Heart left ventricle (tissue), 16 donors: ENCODE results near the gene CALR3. TPM values are rescaled to one million over a fixed set of nuclear protein-coding genes. Genes with fewer than 3 reads are reported as not detected.

ENCODE experiments used
- ATAC-seq, 4 donors: fragments of 200-7000 bp; cut with Tn5 transposase; one replicate each; pipeline ENCODE4 v1.9.1; 2020 to 2022; ENCODE audit warnings: moderate library complexity in 4 of 4, mild to moderate bottlenecking in 3 of 4, moderate number of reproducible peaks in 1 of 4
- DNase-seq, 5 donors: peaks; one replicate each; pipeline ENCODE4 v3.0.0-alpha.2; 2020
- H3K27ac ChIP-seq, 12 donors: fragments of 200-600 bp; sonication (generic) in 4 of 12; one replicate each; pipeline versions ENCODE4 v1.5.0 to v1.8.0; 2016 to 2022; ENCODE audit warnings: mild to moderate bottlenecking in 2 of 12
- H3K27me3 ChIP-seq, 9 donors: fragments of 200-600 bp; sonication (generic) in 2 of 9; one replicate each; pipeline versions ENCODE4 v1.5.1 to v1.8.0; 2016 to 2022; ENCODE audit warnings: mild to moderate bottlenecking in 3 of 9
- H3K36me3 ChIP-seq, 9 donors: fragments of 200-600 bp; sonication (generic) in 2 of 9; one replicate each; pipeline versions ENCODE4 v1.5.0 to v1.8.0; 2018 to 2022; ENCODE audit warnings: mild to moderate bottlenecking in 2 of 9
- H3K4me1 ChIP-seq, 12 donors: fragments of 200-600 bp; sonication (generic) in 4 of 12; one replicate each; pipeline versions ENCODE4 v1.5.0 to v1.8.0; 2016 to 2022; ENCODE audit warnings: mild to moderate bottlenecking in 3 of 12
- H3K4me3 ChIP-seq, 12 donors: fragments of 200-600 bp; sonication (generic) in 4 of 12; one replicate each; pipeline versions ENCODE4 v1.5.0 to v1.8.0; 2017 to 2022; ENCODE audit warnings: mild to moderate bottlenecking in 9 of 12, moderate library complexity in 4 of 12
- H3K9me3 ChIP-seq, 12 donors: fragments of 200-600 bp; sonication (generic) in 4 of 12; one replicate each; pipeline versions ENCODE4 v1.5.0 to v1.8.0; 2016 to 2022; ENCODE audit warnings: mild to moderate bottlenecking in 1 of 12
- CTCF ChIP-seq, 12 donors: fragments of 200-600 bp; sonication (generic) in 4 of 12; IDR thresholded peaks; one replicate each; pipeline versions ENCODE4 v1.5.0 to v1.8.0; 2018 to 2022; ENCODE audit warnings: antibody characterized with exemption in 12 of 12, mild to moderate bottlenecking in 5 of 12
- POLR2A ChIP-seq, 2 donors: fragments of 450-650 bp; IDR thresholded peaks; one replicate each; pipeline ENCODE4 v1.6.1; 2017; ENCODE audit warnings: antibody characterized with exemption in 2 of 2, mild to moderate bottlenecking in 2 of 2, moderate library complexity in 2 of 2
- WGBS, 4 donors: extraction: QIAGEN DNeasy Blood & Tissue Kit in 2 of 4; methylation state at CpG; one replicate each; pipeline versions ENCODE4 v1.1.5 to v1.1.7; 2013 to 2018; 5-methylcytosine and 5-hydroxymethylcytosine counted together
- intact Hi-C, 10 donors: fragments of 100-400 bp; cut with DNase I; formaldehyde crosslinking; loops; one replicate each; pipeline versions ENCODE4 v1.11.1 to v1.14.2; 2022
- polyA plus RNA-seq, 2 donors: library from polyadenylated mRNA; stranded (reverse); fragments of 200-250 nt; gene quantifications; one replicate each; pipeline ENCODE4 v1.2.3, GENCODE V29; 2013
- total RNA-seq, 9 donors: library from RNA; depleted of rRNA in 2 of 9; stranded (reverse); fragments of >200 nt in 2 of 9; fragmentation: NEBNext Ultra II Directional in 3 of 9; extraction: Animal tissue kit (Norgen Biotek cat#: 25700) in 3 of 9; gene quantifications; one replicate each; pipeline versions ENCODE4 v1.1.0 to v1.2.4, GENCODE V29; 2016 to 2023
- donor health status: ischemic (EF 13 %, LVEDD 7.1; RV severe dilation, severe dysfunction).
- donor health status: healthy with polysubstance abuse.
- donor health status: DM: no; HTN: yes; CAD: no.
- donor health status: DM: no; HTN: no; CAD: no.
- donor health status: ischemic (EF 25% LVEDD 6.9; RV normal size, moderate dysfunction).
- donor health status: ischemic (EF 25% LVEDD 5.7; RV mildly dilated, moderate dysfunction).
- donor health status: healthy.
- donor health status: DM: yes; HTN: yes; CAD: no.
- donor health status: ischemic (EF 35%, LVEDD 5.7; RV mildly dilated, moderate dysfunction).
- donor health status: nonischemic (EF 11% LVEDD 7.7; RV severe dilation, severe dysfunction).
- donor health status: DM: yes; HTN: yes; CAD: no.
- donor health status: PGD.
- donor health status: ischemic (EF 29% LVEDD 5.4; RV normal size, mild dysfunction).
- donor health status: nonischemic (EF 23%, LVEDD 6.1; RV moderate dilation, normal function).

The CALR3 gene
- total and polyA plus RNA-seq, 11 donors, result not detected

GRCh38 chr19:16532440-16533234 is 36.7 kb upstream of the CALR3 start:
- ATAC-seq (peak in 2 of 4 donors; percentile 10 to 12), DNase-seq (no peak)
- no peak overlapping the region for H3K4me3 ChIP-seq
- no peak overlapping the region for H3K27ac ChIP-seq
- H3K36me3 ChIP-seq, result peaks cover 3 to 100% (median 95%) of the 10 kb centered on the region in 9 donors
- H3K27me3 ChIP-seq, result no peaks in the 10 kb centered on the region
- intact Hi-C loops, result no loop called here
- WGBS, 4 donors, result 86 to 90% (median 87%) methylated on average over 31 to 47 of the region's 47 CpGs
- no peaks in the 10 kb centered on the region for H3K9me3 ChIP-seq
- peaks cover 0 to 3% (median 0%) of the 10 kb centered on the region in 12 donors for H3K4me1 ChIP-seq
- TF ChIP-seq POLR2A (IDR thresholded peaks at IDR 0.05), result no peak
- TF ChIP-seq CTCF (IDR thresholded peaks at IDR 0.05), result no peak

GRCh38 chr19:16531380-16531669 is 35.4 kb upstream of the CALR3 start:
- DNase-seq (no peak), ATAC-seq (no peak)
- TF ChIP-seq CTCF (IDR thresholded peaks at IDR 0.05) (no peak), POLR2A (IDR thresholded peaks at IDR 0.05) (no peak)
- H3K4me1 ChIP-seq, result no peaks in the 10 kb centered on the region
- H3K9me3 ChIP-seq, result no peaks in the 10 kb centered on the region
- H3K36me3 ChIP-seq, result peaks cover 3 to 100% (median 98%) of the 10 kb centered on the region in 9 donors
- H3K27me3 ChIP-seq, result no peaks in the 10 kb centered on the region
- no peak overlapping the region for H3K4me3 ChIP-seq
- 85 to 98% (median 94%) methylated on average over 8 to 12 of the region's 12 CpGs for WGBS, 4 donors
- no peak overlapping the region for H3K27ac ChIP-seq
- intact Hi-C loops, result no loop called here

- DNase-seq (no peak), ATAC-seq (no peak)
- Histone ChIP-seq H3K4me3 (no peak overlapping the region), H3K27ac (no peak overlapping the region), H3K9me3 (no peaks in the 10 kb centered on the region), H3K36me3 (peaks cover 6 to 100% (median 100%) of the 10 kb centered on the region in 9 donors), H3K27me3 (no peaks in the 10 kb centered on the region), H3K4me1 (no peaks in the 10 kb centered on the region)
- TF ChIP-seq POLR2A (IDR thresholded peaks at IDR 0.05) (no peak), CTCF (IDR thresholded peaks at IDR 0.05) (no peak)
- intact Hi-C loops, result no loop called here
- WGBS, 4 donors, result 90 to 94% (median 93%) methylated on average over 36 to 43 of the region's 43 CpGs
Measured at GRCh38 chr19:16530540-16531379, 34.8 kb upstream of the CALR3 start.

GRCh38 chr19:16529466-16530144 is 33.6 kb upstream of the CALR3 start:
- ATAC-seq (no peak), DNase-seq (no peak)
- no peak overlapping the region for H3K4me3 ChIP-seq
- H3K4me1 ChIP-seq, result no peaks in the 10 kb centered on the region
- H3K27ac ChIP-seq, result no peak overlapping the region
- no peak for TF ChIP-seq POLR2A (IDR thresholded peaks at IDR 0.05)
- no peak for TF ChIP-seq CTCF (IDR thresholded peaks at IDR 0.05)
- no peaks in the 10 kb centered on the region for H3K9me3 ChIP-seq
- H3K36me3 ChIP-seq, result peaks cover 8 to 100% (median 100%) of the 10 kb centered on the region in 9 donors
- intact Hi-C loops, result no loop called here
- no peaks in the 10 kb centered on the region for H3K27me3 ChIP-seq
- WGBS, 4 donors, result 91 to 93% (median 91%) methylated on average over 22 to 25 of the region's 25 CpGs
